SHP77 (cell line): ENCODE results near the gene CHI3L1.

Source experiments
- DNase-seq, 2 experiments: peaks; one replicate each; lab custom pipeline; 2025; lab: John Stamatoyannopoulos, UW

CHI3L1 gene

GRCh38 chr1:203168991-203169390 is 17.5 kb downstream of the CHI3L1 start:
- DNase-seq: no peak

- no peak for DNase-seq
These were observed 18.2 kb downstream of the CHI3L1 start for GRCh38 chr1:203168256-203168786.

- DNase-seq: no peak
These were observed 18.6 kb downstream of the CHI3L1 start for GRCh38 chr1:203167913-203168200.

- no peak for DNase-seq
These were observed 19.2 kb downstream of the CHI3L1 start for GRCh38 chr1:203167026-203167912.

GRCh38 chr1:203166192-203166940 is 20.1 kb downstream of the CHI3L1 start:
- DNase-seq: peak in 1 of 2 experiments; percentile 35

GRCh38 chr1:203165800-203166161 is 20.7 kb downstream of the CHI3L1 start:
- DNase-seq: no peak

- DNase-seq: no peak
These were observed 21.3 kb downstream of the CHI3L1 start for GRCh38 chr1:203165101-203165799.

- DNase-seq: no peak
These were observed 22.4 kb downstream of the CHI3L1 start for GRCh38 chr1:203163891-203164635.

GRCh38 chr1:203162403-203162802 is 24.1 kb downstream of the CHI3L1 start:
- no peak for DNase-seq

- no peak for DNase-seq
These were observed 24.8 kb downstream of the CHI3L1 start for GRCh38 chr1:203161703-203162102.

GRCh38 chr1:203161175-203161574 is 25.3 kb downstream of the CHI3L1 start:
- no peak for DNase-seq

GRCh38 chr1:203159844-203160243 is 26.7 kb downstream of the CHI3L1 start:
- no peak for DNase-seq

GRCh38 chr1:203158960-203159665 is 27.4 kb downstream of the CHI3L1 start:
- no peak for DNase-seq

GRCh38 chr1:203158423-203158822 is 28.1 kb downstream of the CHI3L1 start:
- no peak for DNase-seq

- no peak for DNase-seq
These were observed 30.2 kb downstream of the CHI3L1 start for GRCh38 chr1:203156280-203156679.

- DNase-seq: no peak
These were observed 32.3 kb downstream of the CHI3L1 start for GRCh38 chr1:203153989-203154821.

GRCh38 chr1:203153051-203153988 is 33.2 kb downstream of the CHI3L1 start:
- DNase-seq: no peak

GRCh38 chr1:203152158-203153034 is 34.1 kb downstream of the CHI3L1 start:
- DNase-seq: no peak
